GM19328 (cell line): Measurements from ENCODE around the gene DGKB.

ENCODE experiments used
- ATAC-seq: cut with Tn5 transposase; IDR thresholded peaks from one replicate; pipeline ENCODE4 v1.9.1; 2021; ENCODE audit warnings: mild to moderate bottlenecking, moderate library complexity; ENCODE audit not compliant: unreplicated experiment

DGKB gene

GRCh38 chr7:14236834-14237233 lies 665.7 kb downstream of the DGKB start:
- ATAC-seq: no peak

- no peak for ATAC-seq
These were observed 667.5 kb downstream of the DGKB start for GRCh38 chr7:14235056-14235455.

GRCh38 chr7:14233868-14234369 lies 668.6 kb downstream of the DGKB start:
- ATAC-seq: no peak

- ATAC-seq: no peak
These were observed 669.3 kb downstream of the DGKB start for GRCh38 chr7:14233076-14233867.

GRCh38 chr7:14229047-14229446 lies 673.5 kb downstream of the DGKB start:
- ATAC-seq: no peak

- no peak for ATAC-seq
These were observed 674.2 kb downstream of the DGKB start for GRCh38 chr7:14228341-14228740.

GRCh38 chr7:14226126-14226525 lies 676.4 kb downstream of the DGKB start:
- no peak for ATAC-seq

GRCh38 chr7:14219125-14219524 lies 683.4 kb downstream of the DGKB start:
- no peak for ATAC-seq

GRCh38 chr7:14218338-14218737 lies 684.2 kb downstream of the DGKB start:
- ATAC-seq: no peak

GRCh38 chr7:14209896-14210484 lies 692.6 kb downstream of the DGKB start:
- no peak for ATAC-seq

- ATAC-seq: no peak
These were observed 694.8 kb downstream of the DGKB start for GRCh38 chr7:14207711-14208110.

- no peak for ATAC-seq
These were observed 695.4 kb downstream of the DGKB start for GRCh38 chr7:14207138-14207537.

GRCh38 chr7:14206121-14206520 lies 696.4 kb downstream of the DGKB start:
- ATAC-seq: no peak

- no peak for ATAC-seq
These were observed 701.2 kb downstream of the DGKB start for GRCh38 chr7:14201353-14201752.

- ATAC-seq: no peak
These were observed 703.2 kb downstream of the DGKB start for GRCh38 chr7:14199336-14199735.

- ATAC-seq: no peak
These were observed 705.3 kb downstream of the DGKB start for GRCh38 chr7:14197280-14197679.

- no peak for ATAC-seq
These were observed 706.0 kb downstream of the DGKB start for GRCh38 chr7:14196555-14196954.

- ATAC-seq: no peak
These were observed 706.7 kb downstream of the DGKB start for GRCh38 chr7:14195871-14196270.

- ATAC-seq: no peak
These were observed 707.5 kb downstream of the DGKB start for GRCh38 chr7:14195079-14195478.

GRCh38 chr7:14191686-14192098 lies 710.9 kb downstream of the DGKB start:
- ATAC-seq: no peak

GRCh38 chr7:14184292-14184864 lies 718.2 kb downstream of the DGKB start:
- ATAC-seq: no peak

- no peak for ATAC-seq
These were observed 722.8 kb downstream of the DGKB start for GRCh38 chr7:14179781-14180180.
